IMR-90 (cell line): ENCODE measurements around the gene HSD17B10. TPM values are rescaled to one million over a fixed set of nuclear protein-coding genes. Genes with fewer than 3 reads are reported as not detected.
A peak's percentile ranks its signal among the peaks of the same experiment; 100 is the strongest.

Source experiments
- ATAC-seq: fragments of 200-7000 bp; cut with Tn5 transposase; 2 replicates; pipeline ENCODE4 v1.9.1; 2020; ENCODE audit warnings: low read depth, mild to moderate bottlenecking, moderate library complexity
- BruUV-seq: library from RNA; stranded (reverse); fragments of 400-500 nt; replicated peaks from 2 replicates; lab custom pipeline; 2021; lab: Mats Ljungman, UMichigan
- CTCF ChIA-PET: fragments of 300-600 bp; formaldehyde crosslinking; extraction: SDS; loops from one replicate; lab custom pipeline; 2021; ENCODE audit warnings: antibody characterized with exemption; lab: Yijun Ruan, JAX
- POLR2A ChIA-PET: fragments of 300-600 bp; sonication (Branson Sonifier 250); formaldehyde crosslinking; loops from one replicate; lab custom pipeline; 2022; ENCODE audit warnings: antibody characterized with exemption; ENCODE audit not compliant: unreplicated experiment; lab: Charles Lee
- DNase-seq: peaks from one replicate; pipeline ENCODE4 v3.0.0; 2013
- H2AFZ ChIP-seq: replicated peaks from 2 replicates; pipeline ENCODE3; 2013; ENCODE audit warnings: low read length, mild to moderate bottlenecking; ENCODE audit not compliant: poor library complexity
- H2AK5ac ChIP-seq: 2 replicates; pipeline ENCODE4 v1.6.1; 2013; ENCODE audit warnings: low read depth, low read length, inconsistent platforms
- H2AK9ac ChIP-seq: replicated peaks from 2 replicates; pipeline ENCODE3; 2013; ENCODE audit warnings: mild to moderate bottlenecking, low read depth, low read length, moderate library complexity; ENCODE audit not compliant: poor library complexity
- H2BK120ac ChIP-seq: 2 replicates; pipeline ENCODE4 v1.6.1; 2013; ENCODE audit warnings: low read depth, low read length, inconsistent platforms
- H2BK15ac ChIP-seq: 3 replicates; pipeline ENCODE4 v1.6.1; 2013; ENCODE audit warnings: low read depth, low read length, inconsistent platforms
- H2BK20ac ChIP-seq: 2 replicates; pipeline ENCODE4 v1.6.1; 2013; ENCODE audit warnings: low read depth, mild to moderate bottlenecking, inconsistent platforms, low read length, moderate library complexity
- H2BK5ac ChIP-seq: 2 replicates; pipeline ENCODE4 v1.6.1; 2013; ENCODE audit warnings: mild to moderate bottlenecking, low read depth, low read length, inconsistent platforms; ENCODE audit not compliant: poor library complexity, severe bottlenecking
- H3K14ac ChIP-seq: replicated peaks from 2 replicates; pipeline ENCODE4 v1.6.1; 2013; ENCODE audit warnings: low read depth, low read length, inconsistent platforms
- H3K18ac ChIP-seq: 2 replicates; pipeline ENCODE4 v1.6.1; 2013; ENCODE audit warnings: low read depth, low read length, control low read depth
- H3K23ac ChIP-seq: 2 replicates; pipeline ENCODE4 v1.6.1; 2013; ENCODE audit warnings: low read depth, low read length, inconsistent platforms
- H3K27ac ChIP-seq: 2 replicates; pipeline ENCODE4 v1.5.1; 2013; ENCODE audit warnings: mild to moderate bottlenecking, control low read depth, low read length; ENCODE audit not compliant: insufficient read depth
- H3K27me3 ChIP-seq: 2 replicates; pipeline ENCODE4 v1.6.1; 2013; ENCODE audit warnings: low read length; ENCODE audit not compliant: control insufficient read depth, insufficient read depth
- H3K36me3 ChIP-seq: 2 replicates; pipeline ENCODE4 v1.6.1; 2013; ENCODE audit warnings: low read length, mixed read lengths; ENCODE audit not compliant: control insufficient read depth, insufficient read depth
- H3K4ac ChIP-seq: 2 replicates; pipeline ENCODE4 v1.6.1; 2013; ENCODE audit warnings: low read depth, low read length, inconsistent platforms
- H3K4me1 ChIP-seq: 2 replicates; pipeline ENCODE4 v1.6.1; 2013; ENCODE audit warnings: low read length, mixed read lengths; ENCODE audit not compliant: control insufficient read depth, insufficient read depth
- H3K4me2 ChIP-seq: 2 replicates; pipeline ENCODE4 v1.6.1; 2013; ENCODE audit warnings: low read depth, mild to moderate bottlenecking, control low read depth, low read length, moderate library complexity
- H3K4me3 ChIP-seq: 2 replicates; pipeline ENCODE4 v1.5.1; 2013; ENCODE audit warnings: low read depth, mild to moderate bottlenecking, control low read depth, low read length, moderate library complexity; ENCODE audit not compliant: insufficient read depth
- H3K56ac ChIP-seq: 2 replicates; pipeline ENCODE4 v1.6.1; 2013; ENCODE audit warnings: low read length, inconsistent platforms; ENCODE audit not compliant: insufficient read depth; ENCODE audit errors: extremely low read depth
- H3K79me1 ChIP-seq, 2 experiments: 2 replicates each; pipeline ENCODE4 v1.6.1; 2013; ENCODE audit warnings: low read length in 2 of 2, inconsistent platforms in 1 of 2, low read depth in 1 of 2
- H3K9ac ChIP-seq: 2 replicates; pipeline ENCODE4 v1.6.1; 2013; ENCODE audit warnings: low read depth, low read length, control low read depth
- H3K9me1 ChIP-seq: 2 replicates; pipeline ENCODE4 v1.6.1; 2013; ENCODE audit warnings: low read length, inconsistent platforms; ENCODE audit not compliant: insufficient read depth
- H3K9me3 ChIP-seq: 2 replicates; pipeline ENCODE4 v1.6.1; 2013; ENCODE audit warnings: low read length; ENCODE audit not compliant: control insufficient read depth, insufficient read depth
- H4K20me1 ChIP-seq: 2 replicates; pipeline ENCODE4 v1.6.1; 2013; ENCODE audit warnings: low read length, inconsistent platforms; ENCODE audit not compliant: insufficient read depth
- H4K5ac ChIP-seq: 2 replicates; pipeline ENCODE4 v1.6.1; 2013; ENCODE audit warnings: mild to moderate bottlenecking, low read depth, low read length, control low read depth
- H4K8ac ChIP-seq, 2 experiments: 2 replicates each; pipeline ENCODE4 v1.6.1; 2013; ENCODE audit warnings: low read depth in 2 of 2, low read length in 2 of 2, control low read depth in 1 of 2, inconsistent platforms in 1 of 2
- H4K91ac ChIP-seq: 2 replicates; pipeline ENCODE4 v1.6.1; 2013; ENCODE audit warnings: low read depth, low read length, inconsistent platforms; ENCODE audit not compliant: insufficient read depth
- CEBPB ChIP-seq: IDR thresholded peaks from 2 replicates; pipeline ENCODE4 v1.6.1; 2012; ENCODE audit warnings: low read depth, low read length, improper control_type of control experiment
- CTCF ChIP-seq: conservative IDR thresholded peaks from 2 replicates; pipeline ENCODE4 v1.5.1; 2012; ENCODE audit warnings: mild to moderate bottlenecking, low read depth, low read length, improper control_type of control experiment
- ELK1 ChIP-seq: fragments of 150-350 bp; IDR thresholded peaks from 2 replicates; pipeline ENCODE4 v1.6.1; 2016; ENCODE audit warnings: low read depth, mild to moderate bottlenecking, low read length, moderate library complexity, borderline replicate concordance
- FOS ChIP-seq: fragments of 150-350 bp; IDR thresholded peaks from 2 replicates; pipeline ENCODE4 v1.6.1; 2016; ENCODE audit warnings: low read depth, low read length
- MAFK ChIP-seq: IDR thresholded peaks from 2 replicates; pipeline ENCODE4 v1.6.1; 2012; ENCODE audit warnings: low read depth, low read length, improper control_type of control experiment
- MXI1 ChIP-seq: IDR thresholded peaks from 2 replicates; pipeline ENCODE4 v1.6.1; 2012; ENCODE audit warnings: low read depth, mild to moderate bottlenecking, low read length, moderate library complexity, borderline replicate concordance
- NFE2L2 ChIP-seq: fragments of 150-350 bp; IDR thresholded peaks from 2 replicates; pipeline ENCODE4 v1.6.1; 2016; ENCODE audit warnings: low read depth, mild to moderate bottlenecking, low read length
- RFX5 ChIP-seq: IDR thresholded peaks from 2 replicates; pipeline ENCODE4 v1.8.0; 2012; ENCODE audit warnings: low read depth, mild to moderate bottlenecking, low read length, moderate library complexity
- SMC3 ChIP-seq: fragments of 150-350 bp; IDR thresholded peaks from 2 replicates; pipeline ENCODE4 v1.6.1; 2016; ENCODE audit warnings: low read depth, mild to moderate bottlenecking, antibody characterized with exemption, low read length, moderate library complexity
- USF2 ChIP-seq: fragments of 150-350 bp; IDR thresholded peaks from 2 replicates; pipeline ENCODE4 v1.6.1; 2017; ENCODE audit warnings: mild to moderate bottlenecking, antibody characterized with exemption, low read length, low read depth
- WGBS, 2 experiments: methylation state at CpG; one replicate each; pipeline versions ENCODE4 v1.1.5 to v1.1.7; 2013; ENCODE audit warnings: missing lambda C conversion rate in 2 of 2; ENCODE audit not compliant: insufficient read length in 1 of 2; ENCODE audit errors: extremely low coverage in 2 of 2; 5-methylcytosine and 5-hydroxymethylcytosine counted together
- dilution Hi-C: fragments of 300-500 bp; cut with HindIII; formaldehyde crosslinking; loops from one replicate; pipeline ENCODE4 v1.14.3; 2018; ENCODE audit warnings: low sequenced_read_pairs; ENCODE audit not compliant: unreplicated experiment
- in situ Hi-C: fragments of 300-500 bp; cut with MboI; formaldehyde crosslinking; loops from 3 replicates; pipeline ENCODE4 v1.14.3; 2019; ENCODE audit warnings: low sequenced_read_pairs, inconsistent platforms, mixed read lengths
- intact Hi-C: fragments of 100-400 bp; cut with micrococcal nuclease; formaldehyde crosslinking; loops from 2 replicates; pipeline ENCODE4 v1.10.0; 2022
- polyA plus RNA-seq, 3 experiments: library from polyadenylated mRNA; depleted of rRNA; stranded (reverse); fragments of >200 nt; gene quantifications; 2 replicates each; pipeline ENCODE4 v1.2.3, GENCODE V29; 2012; ENCODE audit warnings: low replicate concordance in 1 of 3
- total RNA-seq: library from RNA; depleted of rRNA; stranded (reverse); fragments of >200 nt; gene quantifications from 2 replicates; pipeline ENCODE4 v1.2.3, GENCODE V29; 2012

Gene HSD17B10
- total and polyA plus RNA-seq, 2 of the 4 experiments (the other 2 are of a cell fraction) = 99.8 to 118 TPM

GRCh38 chrX:53456254-53456653 lies 22.1 kb upstream of the HSD17B10 start:
- intact Hi-C loops (no loop called here), dilution Hi-C loops (no loop called here), in situ Hi-C loops (no loop called here)
- Histone ChIP-seq H3K4ac (no peak overlapping the region), H3K18ac (peak overlapping the region; percentile 60; the same call in 1 of the 2 replicates), H2BK20ac (peak overlapping the region; percentile 72; the same call in 1 of the 2 replicates), H4K8ac (peak overlapping the region in 1 of 2 experiments; percentile 17; a peak in 1 of 4 replicates), H2AK9ac (no peak overlapping the region), H4K5ac (no peak overlapping the region), H3K36me3 (no peaks in the 10 kb centered on the region), H2BK5ac (peak overlapping the region; percentile 69), H3K9me1 (no peaks in the 10 kb centered on the region), H3K56ac (no peak overlapping the region), H2BK15ac (0 out of 3 replicates have a peak overlapping the region, but pooled peaks have one; percentile 36), H2AFZ (no peak overlapping the region), H2AK5ac (no peak overlapping the region), H3K9ac (no peak overlapping the region), H3K4me1 (peaks cover 2% of the 10 kb centered on the region; the same call in 1 of the 2 replicates), H4K91ac (no peak overlapping the region), H3K4me3 (no peak overlapping the region), H4K20me1 (no peaks in the 10 kb centered on the region; the same call in 1 of the 2 replicates), H2BK120ac (peak overlapping the region; percentile 30; the same call in 1 of the 2 replicates), H3K27me3 (peaks cover 4% of the 10 kb centered on the region), H3K4me2 (no peak overlapping the region), H3K79me1 (no peaks in the 10 kb centered on the region), H3K27ac (0 out of 2 replicates have a peak overlapping the region, but pooled peaks have one; percentile 57), H3K9me3 (no peaks in the 10 kb centered on the region), H3K23ac (no peak overlapping the region), H3K14ac (no peak overlapping the region)
- POLR2A ChIA-PET = no interaction called here
- no CpG with 5 or more reads among the region's 3 CpGs for WGBS, 2 experiments
- ATAC-seq = peak; percentile 93
- no TSS peak for BruUV-seq
- CTCF ChIA-PET = interaction anchor here (0.6 to 2.0 kb wide), 2 partner anchors 26 to 115 kb away, joined by 3 to 11 read pairs; no protein-coding TSS in a partner anchor
- peak; percentile 76 for DNase-seq
- TF ChIP-seq RFX5 = no peak
- TF ChIP-seq ELK1 = no peak
- peak; percentile 74 for TF ChIP-seq NFE2L2
- TF ChIP-seq CEBPB = peak; percentile 82
- TF ChIP-seq SMC3 = no peak
- TF ChIP-seq CTCF = no peak
- no peak for TF ChIP-seq MAFK
- no peak for TF ChIP-seq MXI1
- peak; percentile 46; the same call in 1 of the 2 replicates for TF ChIP-seq FOS
- no peak for TF ChIP-seq USF2
